Osteoblast (primary cell): ENCODE results near the gene CEMIP2. TPM values are rescaled to one million over a fixed set of nuclear protein-coding genes. Genes with fewer than 3 reads are reported as not detected.

ENCODE experiments used
- DNase-seq: peaks from one replicate; pipeline ENCODE4 v3.0.0; 2011; ENCODE audit warnings: low spot score, mixed read lengths; ENCODE audit not compliant: insufficient read length; ENCODE audit errors: missing footprints
- H2AFZ ChIP-seq: 2 replicates; pipeline ENCODE4 v1.6.0; 2011; ENCODE audit warnings: mild to moderate bottlenecking, low read length
- H3K27ac ChIP-seq: 2 replicates; pipeline ENCODE4 v1.5.1; 2011; ENCODE audit warnings: mild to moderate bottlenecking, low read depth, low read length, moderate library complexity
- H3K27me3 ChIP-seq: 2 replicates; pipeline ENCODE4 v1.6.0; 2012; ENCODE audit warnings: mild to moderate bottlenecking, control low read depth, inconsistent platforms, low read length, moderate library complexity; ENCODE audit not compliant: insufficient read depth
- H3K36me3 ChIP-seq: 2 replicates; pipeline ENCODE4 v1.5.1; 2011; ENCODE audit warnings: mild to moderate bottlenecking, low read length, control low read depth, moderate library complexity; ENCODE audit not compliant: insufficient read depth
- H3K4me1 ChIP-seq: 2 replicates; pipeline ENCODE4 v1.5.1; 2011; ENCODE audit warnings: mild to moderate bottlenecking, low read length, control low read depth, moderate library complexity; ENCODE audit not compliant: insufficient read depth
- H3K4me2 ChIP-seq: 2 replicates; pipeline ENCODE4 v1.6.0; 2011; ENCODE audit warnings: mild to moderate bottlenecking, low read length; ENCODE audit not compliant: insufficient read depth
- H3K4me3 ChIP-seq: fragments of 200-600 bp; sonication (generic); 3 replicates; pipeline ENCODE4 v1.5.1; 2012; ENCODE audit warnings: mild to moderate bottlenecking, low read length, inconsistent platforms; ENCODE audit not compliant: insufficient read depth
- H3K79me2 ChIP-seq: 2 replicates; pipeline ENCODE4 v1.6.0; 2012; ENCODE audit warnings: mild to moderate bottlenecking, low read length, control low read depth, inconsistent platforms; ENCODE audit not compliant: insufficient read depth
- H3K9me3 ChIP-seq: 2 replicates; pipeline ENCODE4 v1.5.1; 2011; ENCODE audit warnings: low read depth, low read length, control low read depth
- H4K20me1 ChIP-seq: 2 replicates; pipeline ENCODE4 v1.6.0; 2012; ENCODE audit warnings: mild to moderate bottlenecking, low read length, control low read depth; ENCODE audit not compliant: insufficient read depth
- CTCF ChIP-seq: IDR thresholded peaks from 2 replicates; pipeline ENCODE4 v1.5.1; 2011; ENCODE audit warnings: mild to moderate bottlenecking, low read depth, low read length, moderate library complexity; ENCODE audit errors: extremely low read depth
- total RNA-seq: library from RNA; depleted of rRNA; stranded (reverse); fragments of >200 nt; gene quantifications from 2 replicates; pipeline ENCODE4 v1.2.3, GENCODE V29; 2012

CEMIP2 gene
- total RNA-seq, 1 donor: 66.2 TPM

- Histone ChIP-seq H2AFZ (no peak overlapping the region), H3K4me2 (no peak overlapping the region), H3K4me3 (no peak overlapping the region), H3K9me3 (no peaks in the 10 kb centered on the region), H3K27ac (no peak overlapping the region), H3K79me2 (no peaks in the 10 kb centered on the region), H4K20me1 (no peaks in the 10 kb centered on the region), H3K36me3 (no peaks in the 10 kb centered on the region), H3K27me3 (no peaks in the 10 kb centered on the region), H3K4me1 (no peaks in the 10 kb centered on the region)
- no peak for DNase-seq
- TF ChIP-seq CTCF: no peak
Observed at GRCh38 chr9:71781391-71781790, 13.1 kb upstream of the CEMIP2 start.

GRCh38 chr9:71780953-71781352 lies 12.6 kb upstream of the CEMIP2 start:
- Histone ChIP-seq H3K4me3 (no peak overlapping the region), H3K4me2 (no peak overlapping the region), H3K9me3 (no peaks in the 10 kb centered on the region), H3K4me1 (no peaks in the 10 kb centered on the region), H3K27me3 (no peaks in the 10 kb centered on the region), H3K36me3 (no peaks in the 10 kb centered on the region), H3K79me2 (no peaks in the 10 kb centered on the region), H3K27ac (no peak overlapping the region), H4K20me1 (no peaks in the 10 kb centered on the region), H2AFZ (no peak overlapping the region)
- TF ChIP-seq CTCF: no peak
- no peak for DNase-seq

- no peaks in the 10 kb centered on the region for H4K20me1 ChIP-seq
- no peak for DNase-seq
- TF ChIP-seq CTCF: no peak
Observed at GRCh38 chr9:71778085-71778484, 9.8 kb upstream of the CEMIP2 start.

GRCh38 chr9:71774920-71775319 lies 6.6 kb upstream of the CEMIP2 start:
- Histone ChIP-seq H3K36me3 (no peaks in the 10 kb centered on the region), H3K4me1 (no peaks in the 10 kb centered on the region), H3K27me3 (no peaks in the 10 kb centered on the region), H3K27ac (no peak overlapping the region), H3K4me2 (no peak overlapping the region), H3K9me3 (no peaks in the 10 kb centered on the region), H4K20me1 (no peaks in the 10 kb centered on the region), H3K79me2 (no peaks in the 10 kb centered on the region), H2AFZ (no peak overlapping the region), H3K4me3 (no peak overlapping the region)
- no peak for DNase-seq
- TF ChIP-seq CTCF: no peak

More at GRCh38 chr9:71778085-71778484, 9.8 kb upstream of the CEMIP2 start:
- Histone ChIP-seq H3K27ac (no peak overlapping the region), H3K4me3 (no peak overlapping the region), H3K4me1 (no peaks in the 10 kb centered on the region), H3K9me3 (no peaks in the 10 kb centered on the region), H3K36me3 (no peaks in the 10 kb centered on the region), H3K27me3 (no peaks in the 10 kb centered on the region), H2AFZ (no peak overlapping the region), H3K4me2 (no peak overlapping the region), H3K79me2 (no peaks in the 10 kb centered on the region)
